Upper lobe of right lung (tissue), 1 donor: ENCODE results near the gene DGKQ. TPM values are rescaled to one million over a fixed set of nuclear protein-coding genes. Genes with fewer than 3 reads are reported as not detected.

Experiments used
- ATAC-seq: fragments of 200-7000 bp; cut with Tn5 transposase; one replicate; pipeline ENCODE4 v1.9.1; 2020; ENCODE audit warnings: mild to moderate bottlenecking, moderate library complexity
- DNase-seq: peaks from one replicate; pipeline ENCODE4 v3.0.0-alpha.2; 2020
- H3K27ac ChIP-seq: fragments of 200-600 bp; one replicate; pipeline ENCODE4 v1.8.0; 2022
- H3K27me3 ChIP-seq: fragments of 200-600 bp; one replicate; pipeline ENCODE4 v1.8.0; 2022; ENCODE audit warnings: mild to moderate bottlenecking
- H3K36me3 ChIP-seq: fragments of 200-600 bp; one replicate; pipeline ENCODE4 v1.8.0; 2022
- H3K4me1 ChIP-seq: fragments of 200-600 bp; one replicate; pipeline ENCODE4 v1.8.0; 2022
- H3K4me3 ChIP-seq: fragments of 200-600 bp; one replicate; pipeline ENCODE4 v1.8.0; 2022; ENCODE audit warnings: mild to moderate bottlenecking
- H3K9me3 ChIP-seq: fragments of 200-600 bp; one replicate; pipeline ENCODE4 v1.8.0; 2022
- intact Hi-C: fragments of 100-400 bp; cut with DNase I; formaldehyde crosslinking; loops from one replicate; pipeline ENCODE4 v1.11.0; 2022
- total RNA-seq: library from RNA; stranded (reverse); fragmentation: NEBNext Ultra II Directional; extraction: Animal tissue kit (Norgen Biotek cat#: 25700); gene quantifications from one replicate; pipeline ENCODE4 v1.2.1, GENCODE V29; 2021
- TF ChIP-seq, protein P1 (sequence below): fragments of 200-600 bp; IDR thresholded peaks from one replicate; pipeline ENCODE4 v1.8.0; 2022; ENCODE audit warnings: antibody characterized with exemption
- donor health status: DM: no; HTN: yes; CAD: no; lungs with severe emphysema.

Gene DGKQ
- total RNA-seq, 1 donor from 2014 or later: 19.1 TPM

- no peak for DNase-seq
- TF ChIP-seq, protein P1, sequence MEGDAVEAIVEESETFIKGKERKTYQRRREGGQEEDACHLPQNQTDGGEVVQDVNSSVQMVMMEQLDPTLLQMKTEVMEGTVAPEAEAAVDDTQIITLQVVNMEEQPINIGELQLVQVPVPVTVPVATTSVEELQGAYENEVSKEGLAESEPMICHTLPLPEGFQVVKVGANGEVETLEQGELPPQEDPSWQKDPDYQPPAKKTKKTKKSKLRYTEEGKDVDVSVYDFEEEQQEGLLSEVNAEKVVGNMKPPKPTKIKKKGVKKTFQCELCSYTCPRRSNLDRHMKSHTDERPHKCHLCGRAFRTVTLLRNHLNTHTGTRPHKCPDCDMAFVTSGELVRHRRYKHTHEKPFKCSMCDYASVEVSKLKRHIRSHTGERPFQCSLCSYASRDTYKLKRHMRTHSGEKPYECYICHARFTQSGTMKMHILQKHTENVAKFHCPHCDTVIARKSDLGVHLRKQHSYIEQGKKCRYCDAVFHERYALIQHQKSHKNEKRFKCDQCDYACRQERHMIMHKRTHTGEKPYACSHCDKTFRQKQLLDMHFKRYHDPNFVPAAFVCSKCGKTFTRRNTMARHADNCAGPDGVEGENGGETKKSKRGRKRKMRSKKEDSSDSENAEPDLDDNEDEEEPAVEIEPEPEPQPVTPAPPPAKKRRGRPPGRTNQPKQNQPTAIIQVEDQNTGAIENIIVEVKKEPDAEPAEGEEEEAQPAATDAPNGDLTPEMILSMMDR: no peak
- H3K27ac ChIP-seq: no peak overlapping the region
- H3K36me3 ChIP-seq: no peaks in the 10 kb centered on the region
- H3K27me3 ChIP-seq: peaks cover 50% of the 10 kb centered on the region
- peaks cover 29% of the 10 kb centered on the region for H3K4me1 ChIP-seq
- intact Hi-C loops: no loop called here
- H3K9me3 ChIP-seq: no peaks in the 10 kb centered on the region
- no peak for ATAC-seq
- H3K4me3 ChIP-seq: no peak overlapping the region
Observed at GRCh38 chr4:1006856-1007255, 33.5 kb upstream of the DGKQ start.

DNA sequence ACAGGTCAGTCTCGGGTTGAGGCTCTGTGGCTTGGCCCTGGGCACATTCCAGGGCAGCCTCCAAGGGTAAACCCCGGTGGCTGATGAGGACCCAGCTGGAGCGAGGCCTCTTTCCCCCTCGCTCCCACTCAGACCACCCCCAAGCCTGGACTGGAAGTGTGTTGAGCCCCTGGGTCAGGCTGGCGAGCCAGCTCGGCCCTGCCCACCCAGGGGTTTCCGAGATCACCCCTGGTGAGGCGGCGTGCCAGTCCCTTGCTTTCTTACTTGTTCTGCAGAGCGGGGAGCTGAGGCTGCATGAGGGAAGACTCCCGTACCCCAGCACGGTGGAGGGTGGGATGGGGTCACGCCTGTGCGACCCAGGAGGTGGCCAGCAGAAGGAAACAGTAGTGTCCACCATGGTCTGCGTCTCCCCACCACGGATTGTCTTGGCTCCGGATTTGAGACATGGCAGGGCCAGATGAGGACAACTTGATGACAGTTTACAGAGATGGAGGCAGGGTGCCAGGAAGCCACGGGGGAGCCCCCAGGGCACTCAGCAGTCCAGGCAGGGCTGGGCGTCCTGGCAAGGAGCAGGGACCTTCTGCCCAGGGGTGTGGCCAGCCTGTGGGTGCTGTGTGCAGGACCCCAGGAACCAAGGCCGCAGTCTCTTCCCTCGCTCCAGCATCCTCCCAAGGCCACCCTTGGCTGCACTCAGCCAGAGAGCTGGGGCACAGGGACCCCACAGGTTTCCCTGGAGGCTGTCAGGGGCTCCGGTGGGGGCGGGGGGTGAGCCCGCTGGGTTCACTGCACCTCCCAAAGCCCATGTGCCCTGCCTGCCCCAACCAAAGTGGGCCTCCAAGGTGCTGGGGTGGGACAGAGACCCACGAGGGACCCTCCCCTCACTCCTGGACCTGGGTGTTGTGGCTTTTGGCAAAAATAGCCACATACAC is 31.5 kb upstream of the DGKQ start:
- H3K27ac ChIP-seq: no peak overlapping the region
- H3K27me3 ChIP-seq: peaks cover 71% of the 10 kb centered on the region
- TF ChIP-seq, protein P1: no peak
- no peak overlapping the region for H3K4me3 ChIP-seq
- no peaks in the 10 kb centered on the region for H3K9me3 ChIP-seq
- H3K4me1 ChIP-seq: peaks cover 22% of the 10 kb centered on the region
- ATAC-seq: no peak
- DNase-seq: no peak
- H3K36me3 ChIP-seq: no peaks in the 10 kb centered on the region
- intact Hi-C loops: no loop called here

DNA sequence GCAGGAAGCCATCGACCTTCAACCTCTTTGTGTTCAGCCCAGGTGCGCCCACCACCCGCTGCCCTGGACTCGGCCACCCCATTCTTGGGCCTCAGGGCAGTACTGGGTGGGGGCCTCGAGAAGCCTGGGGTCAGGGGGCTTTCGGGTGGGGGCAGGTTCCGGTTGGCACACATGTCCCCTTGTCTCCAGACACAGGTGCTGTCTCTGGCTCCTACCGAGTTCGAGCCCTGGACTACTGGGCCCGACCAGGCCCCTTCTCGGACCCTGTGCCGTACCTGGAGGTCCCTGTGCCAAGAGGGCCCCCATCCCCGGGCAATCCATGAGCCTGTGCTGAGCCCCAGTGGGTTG is 30.7 kb upstream of the DGKQ start:
- Histone ChIP-seq H3K4me3 (no peak overlapping the region), H3K36me3 (no peaks in the 10 kb centered on the region), H3K4me1 (peaks cover 20% of the 10 kb centered on the region), H3K27ac (no peak overlapping the region), H3K9me3 (no peaks in the 10 kb centered on the region), H3K27me3 (peaks cover 71% of the 10 kb centered on the region)
- intact Hi-C loops: no loop called here
- DNase-seq: no peak
- TF ChIP-seq, protein P1: no peak
- no peak for ATAC-seq

DNA sequence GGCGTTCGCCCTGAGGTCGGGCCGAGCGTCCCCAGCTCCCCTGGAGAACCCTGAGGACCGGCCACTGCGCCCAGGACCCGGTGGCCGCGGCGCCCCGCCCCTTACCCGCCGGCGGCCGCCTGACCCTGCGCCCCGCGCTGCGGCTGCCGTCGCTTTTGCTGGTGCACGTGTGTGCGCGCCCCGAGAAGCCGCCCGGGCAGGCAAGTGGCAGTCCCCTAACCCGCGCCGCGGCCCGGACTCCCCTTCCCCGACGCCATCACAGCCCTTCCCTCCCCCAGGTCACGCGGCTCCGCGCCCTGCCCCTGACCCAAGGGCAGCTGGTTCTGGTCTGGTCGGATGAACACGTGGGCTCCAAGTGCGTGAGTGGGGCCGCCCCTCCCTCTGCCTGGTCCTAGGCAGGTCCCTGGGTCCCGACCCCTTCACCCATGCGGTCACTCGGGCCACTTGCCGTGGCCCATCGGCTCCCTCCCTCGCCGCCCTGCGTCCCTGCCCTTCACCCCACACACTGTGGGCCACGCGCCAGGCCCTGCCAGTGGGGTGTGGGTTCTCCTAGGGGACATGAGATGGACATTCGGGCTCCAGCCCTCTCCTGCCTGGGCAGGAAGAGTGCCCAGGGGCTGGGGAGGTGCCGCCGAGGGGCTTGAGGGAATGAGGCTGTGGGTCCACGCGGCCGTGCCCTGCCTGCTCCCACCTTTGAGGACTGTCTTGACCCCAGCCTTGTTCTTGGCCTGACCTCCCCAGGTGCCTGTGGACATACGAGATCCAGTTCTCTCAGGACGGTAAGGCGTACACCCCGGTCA is 30.1 kb upstream of the DGKQ start:
- peak; percentile 8 for ATAC-seq
- TF ChIP-seq, protein P1: no peak
- intact Hi-C loops: no loop called here
- peaks cover 14% of the 10 kb centered on the region for H3K4me1 ChIP-seq
- no peak overlapping the region for H3K27ac ChIP-seq
- H3K9me3 ChIP-seq: no peaks in the 10 kb centered on the region
- H3K36me3 ChIP-seq: no peaks in the 10 kb centered on the region
- H3K27me3 ChIP-seq: peaks cover 71% of the 10 kb centered on the region
- no peak overlapping the region for H3K4me3 ChIP-seq
- no peak for DNase-seq

- H3K27me3 ChIP-seq: peaks cover 78% of the 10 kb centered on the region
- H3K9me3 ChIP-seq: no peaks in the 10 kb centered on the region
- TF ChIP-seq, protein P1: no peak
- no peaks in the 10 kb centered on the region for H3K36me3 ChIP-seq
- no peak for ATAC-seq
- intact Hi-C loops: no loop called here
- H3K4me1 ChIP-seq: peaks cover 16% of the 10 kb centered on the region
- H3K27ac ChIP-seq: no peak overlapping the region
- H3K4me3 ChIP-seq: no peak overlapping the region
- DNase-seq: no peak
Observed at GRCh38 chr4:1002631-1003251, 29.4 kb upstream of the DGKQ start.
